Stimulated activated naive CD8-positive, alpha-beta T cell treated with anti-CD3 and anti-CD28 coated beads, Interleukin-15, amount 100 ng/mL, for 72 hours (primary cell): ENCODE data around the gene AHNAK2.

ENCODE experiments used
- ATAC-seq: fragments of 150-1000 bp; cut with Tn5 transposase; 2 replicates; pipeline ENCODE4 v1.10.0; 2021; ENCODE audit warnings: mild to moderate bottlenecking, moderate library complexity
- DNase-seq, 2 donors: peaks; one replicate each; pipeline ENCODE4 v3.0.0; 2021 to 2022
- H3K27ac Mint-ChIP-seq, 2 donors: one replicate each; pipeline ENCODE4 v1.8.0; 2022; ENCODE audit warnings: mild to moderate bottlenecking in 2 of 2, mixed read lengths in 2 of 2, moderate library complexity in 2 of 2
- H3K27me3 Mint-ChIP-seq: one replicate; pipeline ENCODE4 v1.8.0; 2022; ENCODE audit warnings: mixed read lengths
- H3K4me1 Mint-ChIP-seq: one replicate; pipeline ENCODE4 v1.8.0; 2022; ENCODE audit warnings: mild to moderate bottlenecking, mixed read lengths
- H3K4me3 Mint-ChIP-seq, 2 donors: one replicate each; pipeline ENCODE4 v1.8.0; 2022; ENCODE audit warnings: mild to moderate bottlenecking in 2 of 2, mixed read lengths in 2 of 2, moderate library complexity in 1 of 2
- H3K9me3 Mint-ChIP-seq, 2 donors: one replicate each; pipeline ENCODE4 v1.8.0; 2022; ENCODE audit warnings: mixed read lengths in 2 of 2

Gene AHNAK2

GRCh38 chr14:104935026-104935650, 43.0 kb downstream of the AHNAK2 start:
- Mint-ChIP-seq H3K4me3 (no peak overlapping the region), H3K9me3 (no peaks in the 10 kb centered on the region), H3K27ac (no peak overlapping the region), H3K27me3 (peaks cover 46% of the 10 kb centered on the region), H3K4me1 (no peaks in the 10 kb centered on the region)
- no peak for ATAC-seq
- peak in 1 of 2 donors; percentile 4 for DNase-seq

DNA sequence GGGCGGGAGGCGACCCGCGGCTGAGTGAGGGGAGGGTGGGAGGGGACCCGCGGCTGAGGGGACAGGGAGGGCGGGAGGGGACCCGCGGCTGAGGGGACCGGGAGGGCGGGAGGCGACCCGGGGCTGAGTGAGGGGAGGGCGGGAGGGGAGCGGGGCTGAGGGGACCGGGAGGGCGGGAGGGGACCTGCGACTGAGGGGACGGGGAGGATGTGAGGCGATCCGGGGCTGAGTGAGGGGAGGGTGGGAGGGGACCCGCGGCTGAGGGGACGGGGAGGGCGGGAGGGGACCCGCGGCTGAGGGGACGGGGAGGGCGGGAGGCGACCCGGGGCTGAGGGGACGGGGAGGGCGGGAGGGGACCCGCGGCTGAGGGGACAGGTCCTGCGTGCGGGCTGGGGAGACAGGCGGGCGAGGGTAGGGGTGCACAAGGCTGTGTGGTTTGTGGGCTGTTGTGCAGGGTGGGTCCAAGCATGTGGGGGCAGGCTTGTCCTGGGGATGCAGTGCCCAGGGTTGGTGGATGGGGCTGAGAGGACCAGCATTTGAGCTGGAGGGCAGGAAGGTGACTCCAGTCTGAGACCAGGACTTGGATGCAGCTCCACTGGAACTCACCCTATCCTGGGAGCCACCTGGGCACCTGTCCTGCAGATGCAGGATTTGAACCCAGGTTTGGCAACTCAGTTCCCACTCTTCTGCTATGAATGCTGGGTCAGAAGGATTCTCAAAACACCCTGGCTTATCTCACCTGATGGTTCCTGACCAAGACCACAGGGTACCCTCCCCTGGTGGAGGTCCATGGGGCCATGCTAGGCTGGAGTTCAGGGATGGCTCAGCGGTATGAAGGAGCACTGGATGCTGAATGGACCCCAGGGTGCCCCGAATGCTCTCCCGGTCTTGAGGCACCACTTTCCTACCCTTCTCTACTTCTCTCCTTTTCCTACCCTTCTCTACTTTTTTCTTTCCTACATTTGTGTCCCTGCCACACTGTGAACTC, 44.1 kb downstream of the AHNAK2 start:
- peaks cover 44% of the 10 kb centered on the region for H3K27me3 Mint-ChIP-seq
- DNase-seq = peak in 1 of 2 donors; percentile 7
- no peaks in the 10 kb centered on the region for H3K9me3 Mint-ChIP-seq
- H3K27ac Mint-ChIP-seq = peak overlapping the region in 1 of 2 donors; percentile 72
- H3K4me3 Mint-ChIP-seq = peak overlapping the region; percentile 30 to 35
- H3K4me1 Mint-ChIP-seq = no peaks in the 10 kb centered on the region
- ATAC-seq = peak; percentile 19

DNA sequence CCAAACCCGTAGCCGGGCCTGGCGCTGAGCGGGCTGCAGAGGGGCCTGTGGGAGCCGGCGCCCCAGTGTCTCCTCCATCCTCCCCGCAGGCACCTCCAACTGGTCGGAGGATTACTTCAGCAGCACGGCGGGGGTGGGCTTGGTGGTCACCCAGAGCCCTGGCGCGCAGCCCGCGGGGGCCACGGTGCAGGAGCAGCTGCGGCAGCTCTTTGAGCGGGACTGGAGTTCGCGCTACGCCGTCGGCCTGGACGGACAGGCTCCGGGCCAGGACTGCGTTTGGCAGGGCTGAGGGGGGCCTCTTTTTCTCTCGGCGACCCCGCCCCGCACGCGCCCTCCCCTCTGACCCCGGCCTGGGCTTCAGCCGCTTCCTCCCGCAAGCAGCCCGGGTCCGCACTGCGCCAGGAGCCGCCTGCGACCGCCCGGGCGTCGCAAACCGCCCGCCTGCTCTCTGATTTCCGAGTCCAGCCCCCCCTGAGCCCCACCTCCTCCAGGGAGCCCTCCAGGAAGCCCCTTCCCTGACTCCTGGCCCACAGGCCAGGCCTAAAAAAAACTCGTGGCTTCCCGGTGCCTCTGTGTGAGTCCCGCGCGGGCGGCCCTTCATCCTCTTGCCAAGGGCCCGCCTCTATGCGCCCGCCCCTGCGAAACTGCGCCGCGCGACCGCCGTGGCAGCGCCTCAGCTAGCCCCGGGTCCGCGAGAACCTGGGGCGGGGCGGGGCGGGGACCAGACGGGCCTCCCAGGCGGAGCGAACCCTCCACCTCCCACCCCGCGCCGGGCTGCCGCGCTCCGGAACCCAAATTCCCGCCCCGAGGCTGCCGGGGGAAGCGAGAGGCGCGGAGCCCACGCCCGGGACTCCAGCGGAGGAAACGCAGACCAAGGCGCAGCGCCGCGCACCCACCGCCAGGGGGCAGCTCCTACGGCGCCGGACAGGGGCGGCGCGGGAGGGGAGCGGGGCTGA, 45.2 kb downstream of the AHNAK2 start:
- H3K27me3 Mint-ChIP-seq = peaks cover 47% of the 10 kb centered on the region
- peak overlapping the region in 1 of 2 donors; percentile 84 for H3K27ac Mint-ChIP-seq
- no peaks in the 10 kb centered on the region for H3K4me1 Mint-ChIP-seq
- peak; percentile 85 to 89 for DNase-seq
- peak overlapping the region; percentile 76 to 86 for H3K4me3 Mint-ChIP-seq
- ATAC-seq = peak; percentile 84
- no peaks in the 10 kb centered on the region for H3K9me3 Mint-ChIP-seq

GRCh38 chr14:104931771-104932675, 46.2 kb downstream of the AHNAK2 start:
- no peak overlapping the region for H3K27ac Mint-ChIP-seq
- ATAC-seq = no peak
- no peak for DNase-seq
- H3K4me3 Mint-ChIP-seq = peak overlapping the region; percentile 32 to 66
- no peaks in the 10 kb centered on the region for H3K9me3 Mint-ChIP-seq
- peaks cover 7% of the 10 kb centered on the region for H3K4me1 Mint-ChIP-seq
- peaks cover 38% of the 10 kb centered on the region for H3K27me3 Mint-ChIP-seq

GRCh38 chr14:104931304-104931770, 46.8 kb downstream of the AHNAK2 start:
- DNase-seq (no peak), ATAC-seq (no peak)
- H3K9me3 Mint-ChIP-seq = no peaks in the 10 kb centered on the region
- H3K4me3 Mint-ChIP-seq = no peak overlapping the region
- H3K27ac Mint-ChIP-seq = no peak overlapping the region
- H3K27me3 Mint-ChIP-seq = peaks cover 31% of the 10 kb centered on the region
- peaks cover 14% of the 10 kb centered on the region for H3K4me1 Mint-ChIP-seq

DNA sequence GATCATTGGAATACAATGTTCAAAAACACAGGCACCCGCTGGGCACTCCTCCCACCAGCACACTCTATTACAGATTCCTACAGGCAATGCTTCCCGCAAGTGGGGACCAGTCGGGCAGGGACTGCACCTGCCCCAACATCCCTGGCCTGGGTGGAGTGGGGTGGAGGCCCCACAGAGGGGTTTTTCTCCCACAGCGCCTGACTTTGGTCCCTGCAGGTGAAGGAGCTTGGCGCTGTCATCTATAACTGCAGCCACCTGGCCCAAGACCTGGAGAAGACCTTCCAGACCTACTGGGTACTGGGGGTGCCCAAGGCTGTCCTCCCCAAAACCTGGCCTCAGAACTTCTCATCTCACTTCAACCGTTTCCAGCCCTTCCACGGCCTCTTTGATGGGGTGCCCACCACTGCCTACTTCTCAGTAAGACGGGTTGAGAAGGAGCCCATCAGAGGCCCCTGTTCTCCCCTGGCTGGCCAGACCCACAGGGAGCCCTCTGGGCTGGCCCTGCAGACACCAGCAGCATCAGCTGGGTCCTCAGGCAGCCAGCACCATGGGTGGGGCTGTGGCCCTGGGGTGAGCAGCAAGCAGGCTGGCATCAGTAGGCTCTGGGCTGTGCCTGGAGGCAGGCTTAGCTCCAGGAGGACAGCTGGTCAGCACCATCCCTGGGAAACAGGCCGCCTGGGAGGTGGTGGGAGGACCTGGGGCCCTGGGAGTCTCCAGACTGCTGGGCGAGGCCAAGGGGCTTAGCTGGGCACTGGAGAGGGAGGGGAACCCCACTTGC, 47.5 kb downstream of the AHNAK2 start:
- DNase-seq = no peak
- ATAC-seq = no peak
- no peaks in the 10 kb centered on the region for H3K9me3 Mint-ChIP-seq
- no peak overlapping the region for H3K27ac Mint-ChIP-seq
- H3K4me3 Mint-ChIP-seq = no peak overlapping the region
- peaks cover 15% of the 10 kb centered on the region for H3K4me1 Mint-ChIP-seq
- peaks cover 28% of the 10 kb centered on the region for H3K27me3 Mint-ChIP-seq

DNA sequence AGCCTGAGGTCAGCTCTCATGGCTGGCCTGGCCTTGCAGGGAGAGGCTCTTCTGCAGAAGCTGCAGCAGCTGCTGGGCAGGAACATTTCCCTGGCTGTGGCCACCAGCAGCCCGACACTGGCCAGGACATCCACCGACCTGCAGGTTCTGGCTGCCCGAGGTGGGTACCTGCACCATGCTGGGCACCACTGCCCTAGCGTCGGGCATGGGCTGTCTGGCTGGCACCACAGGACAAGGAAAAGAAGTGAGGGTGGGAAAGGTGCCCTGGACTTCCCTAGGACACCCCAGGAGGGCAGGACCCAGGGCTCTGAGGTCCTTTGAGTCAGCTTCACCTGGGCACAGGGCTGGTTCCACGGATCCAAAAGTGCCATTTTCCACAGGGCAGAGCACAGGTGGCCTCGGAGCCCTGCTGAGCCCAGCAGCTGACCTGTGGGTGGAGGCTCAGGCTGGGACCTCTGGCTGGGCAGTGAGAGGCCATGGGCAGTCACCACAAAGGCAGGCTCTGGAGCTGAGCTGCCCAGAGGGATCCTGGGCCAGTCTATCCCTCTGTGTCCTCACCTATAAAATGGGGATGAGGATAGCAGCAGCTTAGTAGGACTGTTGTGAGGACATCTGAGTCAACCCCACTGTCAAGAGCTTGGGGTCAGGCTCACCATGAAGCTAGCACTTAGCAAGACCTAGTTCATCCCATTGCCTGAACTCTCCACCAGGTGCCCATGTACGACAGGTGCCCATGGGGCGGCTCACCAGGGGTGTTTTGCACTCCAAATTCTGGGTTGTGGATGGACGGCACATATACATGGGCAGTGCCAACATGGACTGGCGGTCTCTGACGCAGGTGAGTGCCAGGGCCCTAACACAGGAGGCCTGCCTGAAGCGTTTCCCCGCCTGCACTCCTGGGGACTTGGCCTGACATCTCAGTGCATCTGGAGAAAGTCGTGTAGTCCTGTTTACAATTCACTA, 48.6 kb downstream of the AHNAK2 start:
- Mint-ChIP-seq H3K4me3 (no peak overlapping the region), H3K27ac (no peak overlapping the region), H3K27me3 (peaks cover 20% of the 10 kb centered on the region), H3K9me3 (no peaks in the 10 kb centered on the region), H3K4me1 (peaks cover 15% of the 10 kb centered on the region)
- no peak for DNase-seq
- no peak for ATAC-seq

GRCh38 chr14:104928391-104929133, 49.6 kb downstream of the AHNAK2 start:
- H3K9me3 Mint-ChIP-seq = peaks cover 0 to 9% of the 10 kb centered on the region in 2 donors
- H3K27me3 Mint-ChIP-seq = peaks cover 14% of the 10 kb centered on the region
- H3K4me3 Mint-ChIP-seq = no peak overlapping the region
- DNase-seq (no peak), ATAC-seq (no peak)
- peaks cover 15% of the 10 kb centered on the region for H3K4me1 Mint-ChIP-seq
- H3K27ac Mint-ChIP-seq = no peak overlapping the region

GRCh38 chr14:104927901-104928300, 50.3 kb downstream of the AHNAK2 start:
- H3K27me3 Mint-ChIP-seq = peaks cover 14% of the 10 kb centered on the region
- peaks cover 15% of the 10 kb centered on the region for H3K4me1 Mint-ChIP-seq
- ATAC-seq = no peak
- peaks cover 0 to 9% of the 10 kb centered on the region in 2 donors for H3K9me3 Mint-ChIP-seq
- no peak for DNase-seq
- no peak overlapping the region for H3K27ac Mint-ChIP-seq
- H3K4me3 Mint-ChIP-seq = no peak overlapping the region

- Mint-ChIP-seq H3K4me1 (peaks cover 15% of the 10 kb centered on the region), H3K27me3 (peaks cover 14% of the 10 kb centered on the region), H3K4me3 (no peak overlapping the region), H3K27ac (no peak overlapping the region), H3K9me3 (peaks cover 0 to 9% of the 10 kb centered on the region in 2 donors)
- ATAC-seq = no peak
- DNase-seq = no peak
Measured at GRCh38 chr14:104927432-104927816, 50.8 kb downstream of the AHNAK2 start.

GRCh38 chr14:104926619-104927431, 51.3 kb downstream of the AHNAK2 start:
- H3K4me3 Mint-ChIP-seq = no peak overlapping the region
- peaks cover 0 to 9% of the 10 kb centered on the region in 2 donors for H3K9me3 Mint-ChIP-seq
- H3K4me1 Mint-ChIP-seq = peaks cover 15% of the 10 kb centered on the region
- peaks cover 14% of the 10 kb centered on the region for H3K27me3 Mint-ChIP-seq
- ATAC-seq = peak; percentile 82
- DNase-seq = peak in 1 of 2 donors; percentile 39
- H3K27ac Mint-ChIP-seq = no peak overlapping the region
